Chondrocyte (in vitro differentiated cells): ENCODE data around the gene NAA35. TPM values are rescaled to one million over a fixed set of nuclear protein-coding genes. Genes with fewer than 3 reads are reported as not detected.

Source experiments
- DNase-seq: peaks from one replicate; pipeline ENCODE4 v3.0.0; 2021; ENCODE audit warnings: mixed read lengths, low spot score
- H3K27ac Mint-ChIP-seq: one replicate; pipeline ENCODE4 v1.8.0; 2021; ENCODE audit warnings: mild to moderate bottlenecking, moderate library complexity, mixed read lengths; ENCODE audit not compliant: unreplicated experiment
- H3K27me3 Mint-ChIP-seq: 2 replicates; pipeline ENCODE4 v1.8.0; 2021; ENCODE audit warnings: low read depth, mixed read lengths
- H3K36me3 Mint-ChIP-seq: 2 replicates; pipeline ENCODE4 v1.8.0; 2021; ENCODE audit warnings: low read depth, mixed read lengths
- H3K4me1 Mint-ChIP-seq: 2 replicates; pipeline ENCODE4 v1.8.0; 2021; ENCODE audit warnings: low read depth, mild to moderate bottlenecking, mixed read lengths
- H3K4me3 Mint-ChIP-seq: one replicate; pipeline ENCODE4 v1.8.0; 2021; ENCODE audit warnings: mild to moderate bottlenecking, moderate library complexity, mixed read lengths; ENCODE audit not compliant: unreplicated experiment
- H3K9me3 Mint-ChIP-seq: 2 replicates; pipeline ENCODE4 v1.8.0; 2021; ENCODE audit warnings: low read depth, mixed read lengths
- long read RNA-seq: library from polyadenylated mRNA; stranded (forward); transcript quantifications from one replicate; pipeline ENCODE4 v2.0.0, GENCODE V29; 2021
- total RNA-seq: library from RNA; stranded (reverse); gene quantifications from 3 replicates; pipeline ENCODE4 v1.2.1, GENCODE V29; 2021
- TF ChIP-seq, protein P1 (sequence below): fragments of 200-600 bp; sonication (generic); IDR thresholded peaks from 2 replicates; pipeline ENCODE4 v1.5.0; 2021; ENCODE audit warnings: antibody characterized with exemption, mild to moderate bottlenecking, moderate library complexity

NAA35 gene
- total RNA-seq = 18.6 to 21.5 TPM (median 20.7 TPM) in 3 replicates
- long read RNA-seq, transcript NAA35-201 (23 exons, 2,649 nt) = major isoform, 9 of 24 reads
- long read RNA-seq, partial matches to known transcripts = 2 of 24 reads
- long read RNA-seq, other reads (novel, unspliced or antisense) = 13 of 24 reads

DNA sequence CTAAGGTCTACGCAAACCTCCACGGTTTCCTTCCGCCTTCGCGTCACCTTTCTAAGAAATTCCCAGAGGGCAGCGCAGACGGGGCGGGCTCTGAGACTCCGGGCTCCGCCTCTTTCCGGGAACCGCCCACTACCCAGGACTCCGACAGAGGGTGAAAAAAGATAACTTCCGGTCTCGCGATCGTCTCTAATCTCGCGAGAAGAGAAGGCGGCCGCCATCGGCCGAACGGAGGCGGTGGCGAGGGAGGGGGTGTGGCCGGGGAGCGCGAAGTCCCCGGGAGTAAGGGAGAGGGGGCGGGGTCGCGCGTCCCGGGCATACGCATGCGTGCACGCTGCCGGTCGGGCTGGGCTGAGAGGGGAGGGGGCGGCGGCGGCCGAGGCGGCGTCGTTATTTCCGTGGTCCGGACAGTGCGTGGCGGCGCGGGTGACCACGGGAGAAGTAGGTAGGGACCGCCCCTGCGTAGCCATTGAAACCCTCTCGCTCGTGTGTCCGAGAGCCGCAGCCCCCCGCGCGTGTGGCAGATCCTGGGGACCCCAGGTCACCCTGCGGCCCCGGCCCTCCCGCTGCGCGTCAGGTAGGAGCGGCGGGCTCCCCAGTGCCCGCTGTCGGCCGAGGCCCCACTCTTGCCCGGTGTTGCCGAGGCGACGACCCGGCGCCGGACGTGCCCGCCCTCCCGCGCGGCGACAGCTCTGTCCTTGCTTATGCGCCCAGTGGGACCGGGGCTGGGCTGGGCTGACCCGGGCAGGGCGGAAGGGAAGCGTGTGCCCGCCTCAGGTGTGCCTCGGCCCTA is at the start of gene NAA35:
TSS of gene NAA35 (plus strand) at position 315 of the 790 bp plus-strand sequence. CDS start 1,014 bp downstream, outside the sequence.
- Mint-ChIP-seq H3K9me3 (peaks cover 2% of the 10 kb centered on the region), H3K27ac (peak within 1 kb of the TSS; percentile 97), H3K27me3 (no peaks in the 10 kb centered on the region), H3K36me3 (peaks cover 1% of the 10 kb centered on the region), H3K4me1 (peaks cover 6% of the 10 kb centered on the region), H3K4me3 (peak within 1 kb of the TSS; percentile 87)
- peak; percentile 98 for DNase-seq
- TF ChIP-seq, protein P1, sequence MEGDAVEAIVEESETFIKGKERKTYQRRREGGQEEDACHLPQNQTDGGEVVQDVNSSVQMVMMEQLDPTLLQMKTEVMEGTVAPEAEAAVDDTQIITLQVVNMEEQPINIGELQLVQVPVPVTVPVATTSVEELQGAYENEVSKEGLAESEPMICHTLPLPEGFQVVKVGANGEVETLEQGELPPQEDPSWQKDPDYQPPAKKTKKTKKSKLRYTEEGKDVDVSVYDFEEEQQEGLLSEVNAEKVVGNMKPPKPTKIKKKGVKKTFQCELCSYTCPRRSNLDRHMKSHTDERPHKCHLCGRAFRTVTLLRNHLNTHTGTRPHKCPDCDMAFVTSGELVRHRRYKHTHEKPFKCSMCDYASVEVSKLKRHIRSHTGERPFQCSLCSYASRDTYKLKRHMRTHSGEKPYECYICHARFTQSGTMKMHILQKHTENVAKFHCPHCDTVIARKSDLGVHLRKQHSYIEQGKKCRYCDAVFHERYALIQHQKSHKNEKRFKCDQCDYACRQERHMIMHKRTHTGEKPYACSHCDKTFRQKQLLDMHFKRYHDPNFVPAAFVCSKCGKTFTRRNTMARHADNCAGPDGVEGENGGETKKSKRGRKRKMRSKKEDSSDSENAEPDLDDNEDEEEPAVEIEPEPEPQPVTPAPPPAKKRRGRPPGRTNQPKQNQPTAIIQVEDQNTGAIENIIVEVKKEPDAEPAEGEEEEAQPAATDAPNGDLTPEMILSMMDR = peak; percentile 5

DNA sequence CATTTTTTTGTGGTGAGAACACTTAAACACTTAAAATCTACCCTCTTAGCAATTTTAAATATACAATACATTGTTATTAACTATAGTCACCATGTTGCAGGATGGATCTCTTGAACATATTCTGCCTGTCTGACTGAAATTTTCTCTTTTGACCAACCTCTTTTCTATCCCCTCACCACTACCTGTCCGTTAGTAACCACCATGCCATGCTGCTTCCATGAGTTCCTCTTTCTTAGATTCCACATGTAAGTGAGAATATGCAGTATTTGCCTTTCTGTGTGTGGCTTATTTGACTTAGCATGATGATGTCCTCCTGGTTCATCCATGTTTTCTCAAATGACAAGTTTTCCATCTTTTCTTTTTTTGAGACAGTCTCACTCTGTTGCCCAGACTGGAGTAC is 48.5 kb upstream of the NAA35 start:
- no peaks in the 10 kb centered on the region for H3K36me3 Mint-ChIP-seq
- H3K4me3 Mint-ChIP-seq = no peak overlapping the region
- no peaks in the 10 kb centered on the region for H3K27me3 Mint-ChIP-seq
- H3K4me1 Mint-ChIP-seq = peaks cover 3% of the 10 kb centered on the region
- TF ChIP-seq, protein P1 = no peak
- no peak overlapping the region for H3K27ac Mint-ChIP-seq
- DNase-seq = no peak
- no peaks in the 10 kb centered on the region for H3K9me3 Mint-ChIP-seq

DNA sequence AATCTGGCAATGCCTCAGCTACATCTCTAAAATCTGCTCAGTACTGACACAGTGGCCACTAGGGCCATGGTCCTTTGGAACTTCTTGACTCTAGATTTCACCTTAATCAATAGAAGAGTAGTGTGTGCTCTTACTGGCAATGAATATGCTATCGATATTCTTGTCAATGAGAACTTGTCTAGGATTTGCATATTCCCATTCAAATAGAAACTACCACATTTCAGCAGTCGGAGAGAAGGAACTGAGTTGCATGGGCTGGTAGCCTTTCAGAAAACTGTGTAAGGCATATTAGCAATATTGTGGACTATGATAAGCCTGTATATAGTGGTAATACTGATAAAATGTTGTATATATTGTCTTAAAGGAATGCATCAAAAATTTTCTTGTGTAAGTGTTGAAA is 45.3 kb upstream of the NAA35 start:
- Mint-ChIP-seq H3K27ac (no peak overlapping the region), H3K9me3 (no peaks in the 10 kb centered on the region), H3K4me3 (no peak overlapping the region), H3K36me3 (no peaks in the 10 kb centered on the region), H3K4me1 (no peaks in the 10 kb centered on the region), H3K27me3 (no peaks in the 10 kb centered on the region)
- TF ChIP-seq, protein P1 = no peak
- no peak for DNase-seq

DNA sequence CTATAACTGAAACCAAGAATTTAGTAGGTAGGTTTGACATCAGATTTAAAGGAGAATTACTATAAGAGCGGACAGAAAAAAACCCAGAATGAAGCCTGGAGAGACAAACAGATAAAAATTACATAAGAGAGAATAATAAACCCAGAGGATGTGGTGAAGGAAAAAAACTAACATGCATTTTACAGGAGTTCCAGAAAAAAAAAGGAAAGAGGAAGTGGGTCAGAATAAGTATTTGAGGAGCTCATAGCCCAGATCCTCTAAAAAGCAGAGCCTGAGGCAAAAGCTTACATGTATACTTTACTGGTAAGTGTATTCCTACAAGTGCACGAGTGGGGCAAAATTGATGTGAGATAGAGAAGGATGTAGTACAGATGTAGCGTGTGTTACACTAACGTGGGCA is 43.1 kb upstream of the NAA35 start:
- no peaks in the 10 kb centered on the region for H3K4me1 Mint-ChIP-seq
- no peak for DNase-seq
- no peak overlapping the region for H3K4me3 Mint-ChIP-seq
- H3K9me3 Mint-ChIP-seq = no peaks in the 10 kb centered on the region
- H3K27me3 Mint-ChIP-seq = peaks cover 2% of the 10 kb centered on the region
- no peak overlapping the region for H3K27ac Mint-ChIP-seq
- TF ChIP-seq, protein P1 = no peak
- H3K36me3 Mint-ChIP-seq = no peaks in the 10 kb centered on the region

DNA sequence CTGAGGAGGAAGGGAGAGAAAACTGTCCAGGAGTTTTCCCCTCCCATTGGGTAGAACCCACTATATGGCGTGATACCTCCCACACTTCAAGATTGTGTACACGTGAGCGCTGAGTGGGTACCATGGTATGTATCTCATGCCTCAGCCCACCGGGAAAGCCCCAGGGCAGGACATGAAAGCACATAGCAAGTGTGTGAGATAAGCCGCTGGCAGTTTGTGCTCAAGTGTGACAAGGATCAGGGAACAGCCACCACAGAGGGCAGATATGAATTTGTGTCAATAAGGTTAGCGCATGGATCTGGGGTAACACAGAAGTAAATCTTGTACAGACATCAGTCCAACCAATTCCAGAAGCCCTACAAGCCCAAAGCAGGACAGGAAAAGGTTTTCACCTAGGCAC is 42.6 kb upstream of the NAA35 start:
- TF ChIP-seq, protein P1 = no peak
- Mint-ChIP-seq H3K36me3 (no peaks in the 10 kb centered on the region), H3K4me3 (no peak overlapping the region), H3K27me3 (peaks cover 2% of the 10 kb centered on the region), H3K9me3 (no peaks in the 10 kb centered on the region), H3K27ac (no peak overlapping the region), H3K4me1 (no peaks in the 10 kb centered on the region)
- no peak for DNase-seq
